Naive B cell (primary cell): ENCODE measurements around the gene ZNF385C. TPM values are rescaled to one million over a fixed set of nuclear protein-coding genes. Genes with fewer than 3 reads are reported as not detected.

Experiments used
- ATAC-seq, 2 donors: fragments of 150-1000 bp; cut with Tn5 transposase; 2 replicates each; pipeline ENCODE4 v1.10.0; 2021; ENCODE audit warnings: low read depth in 2 of 2, mild to moderate bottlenecking in 2 of 2, moderate library complexity in 2 of 2
- DNase-seq: peaks from one replicate; pipeline ENCODE4 v3.0.0; 2022
- H3K27ac Mint-ChIP-seq, 6 donors: one replicate each; pipeline ENCODE4 v1.8.0; 2020 to 2022; ENCODE audit warnings: mild to moderate bottlenecking in 6 of 6, mixed read lengths in 6 of 6, moderate library complexity in 5 of 6, inconsistent platforms in 2 of 6
- H3K27me3 Mint-ChIP-seq, 3 donors: one replicate each; pipeline ENCODE4 v1.8.0; 2021 to 2022; ENCODE audit warnings: mixed read lengths in 3 of 3, mild to moderate bottlenecking in 1 of 3
- H3K36me3 Mint-ChIP-seq, 2 donors: one replicate each; pipeline ENCODE4 v1.8.0; 2020 to 2022; ENCODE audit warnings: mixed read lengths in 2 of 2, inconsistent platforms in 1 of 2, mild to moderate bottlenecking in 1 of 2
- H3K4me1 Mint-ChIP-seq, 3 donors: one replicate each; pipeline ENCODE4 v1.8.0; 2020 to 2022; ENCODE audit warnings: mixed read lengths in 3 of 3, inconsistent platforms in 1 of 3, mild to moderate bottlenecking in 1 of 3, moderate library complexity in 1 of 3
- H3K4me3 Mint-ChIP-seq, 8 donors: one replicate each; pipeline ENCODE4 v1.8.0; 2020 to 2022; ENCODE audit warnings: mild to moderate bottlenecking in 8 of 8, mixed read lengths in 8 of 8, moderate library complexity in 8 of 8, inconsistent platforms in 2 of 8
- H3K9me3 Mint-ChIP-seq, 7 donors: one replicate each; pipeline ENCODE4 v1.8.0; 2020 to 2022; ENCODE audit warnings: mixed read lengths in 7 of 7, mild to moderate bottlenecking in 5 of 7, inconsistent platforms in 2 of 7, moderate library complexity in 1 of 7
- polyA plus RNA-seq, 6 donors: library from polyadenylated mRNA; unstranded; fragments of 300-500 nt; fragmentation: Illumina TruSeq; gene quantifications; one replicate each; pipeline ENCODE4 v1.2.3, GENCODE V29; 2021; ENCODE audit warnings: low read depth in 6 of 6

Gene ZNF385C
- polyA plus RNA-seq, 6 donors from 2014 or later, result 0.21 TPM; not detected in 5

GRCh38 chr17:42094375-42095069 is 3.8 kb downstream of the ZNF385C start:
- DNase-seq, result no peak
- Mint-ChIP-seq H3K4me1 (peaks cover 8 to 10% (median 8%) of the 10 kb centered on the region in 3 donors), H3K9me3 (no peaks in the 10 kb centered on the region), H3K4me3 (no peak overlapping the region), H3K27me3 (peaks cover 12 to 58% (median 29%) of the 10 kb centered on the region in 3 donors), H3K27ac (peak overlapping the region in 1 of 6 donors; percentile 90), H3K36me3 (no peaks in the 10 kb centered on the region)
- ATAC-seq, result no peak

GRCh38 chr17:42092939-42093338 is 5.3 kb downstream of the ZNF385C start:
- Mint-ChIP-seq H3K27ac (no peak overlapping the region), H3K4me1 (peaks cover 5 to 7% (median 6%) of the 10 kb centered on the region in 3 donors), H3K27me3 (peaks cover 18 to 64% (median 38%) of the 10 kb centered on the region in 3 donors), H3K4me3 (no peak overlapping the region), H3K9me3 (no peaks in the 10 kb centered on the region), H3K36me3 (no peaks in the 10 kb centered on the region)
- DNase-seq (no peak), ATAC-seq (no peak)

GRCh38 chr17:42090964-42091790 is 7.1 kb downstream of the ZNF385C start:
- ATAC-seq (no peak), DNase-seq (no peak)
- peaks cover 18 to 51% (median 28%) of the 10 kb centered on the region in 3 donors for H3K27me3 Mint-ChIP-seq
- no peaks in the 10 kb centered on the region for H3K36me3 Mint-ChIP-seq
- H3K4me3 Mint-ChIP-seq, result no peak overlapping the region
- H3K4me1 Mint-ChIP-seq, result no peaks in the 10 kb centered on the region
- no peaks in the 10 kb centered on the region for H3K9me3 Mint-ChIP-seq
- H3K27ac Mint-ChIP-seq, result peak overlapping the region in 1 of 6 donors; percentile 56

GRCh38 chr17:42088736-42089135 is 9.5 kb downstream of the ZNF385C start:
- Mint-ChIP-seq H3K27ac (peak overlapping the region in 1 of 6 donors; percentile 62), H3K4me1 (no peaks in the 10 kb centered on the region), H3K36me3 (no peaks in the 10 kb centered on the region), H3K4me3 (no peak overlapping the region), H3K27me3 (peaks cover 10 to 32% (median 12%) of the 10 kb centered on the region in 3 donors), H3K9me3 (no peaks in the 10 kb centered on the region)
- no peak for DNase-seq
- no peak for ATAC-seq

GRCh38 chr17:42087736-42088705 is 10.3 kb downstream of the ZNF385C start:
- ATAC-seq, result no peak
- Mint-ChIP-seq H3K36me3 (no peaks in the 10 kb centered on the region), H3K4me1 (no peaks in the 10 kb centered on the region), H3K4me3 (no peak overlapping the region), H3K27me3 (peaks cover 9 to 29% (median 12%) of the 10 kb centered on the region in 3 donors), H3K27ac (no peak overlapping the region), H3K9me3 (no peaks in the 10 kb centered on the region)
- DNase-seq, result no peak

- no peaks in the 10 kb centered on the region for H3K4me1 Mint-ChIP-seq
- H3K36me3 Mint-ChIP-seq, result no peaks in the 10 kb centered on the region
- DNase-seq, result no peak
- peak overlapping the region in 1 of 6 donors; percentile 51 for H3K27ac Mint-ChIP-seq
- peaks cover 9 to 22% (median 12%) of the 10 kb centered on the region in 3 donors for H3K27me3 Mint-ChIP-seq
- H3K4me3 Mint-ChIP-seq, result no peak overlapping the region
- no peaks in the 10 kb centered on the region for H3K9me3 Mint-ChIP-seq
- no peak for ATAC-seq
Observed at GRCh38 chr17:42087042-42087701, 11.1 kb downstream of the ZNF385C start.

GRCh38 chr17:42081516-42082129 is 16.6 kb downstream of the ZNF385C start:
- Mint-ChIP-seq H3K27ac (no peak overlapping the region), H3K36me3 (no peaks in the 10 kb centered on the region), H3K9me3 (no peaks in the 10 kb centered on the region), H3K4me1 (no peaks in the 10 kb centered on the region), H3K4me3 (peak overlapping the region in 1 of 8 donors; percentile 35), H3K27me3 (peaks cover 0 to 6% (median 0%) of the 10 kb centered on the region in 3 donors)
- DNase-seq (no peak), ATAC-seq (no peak)

GRCh38 chr17:42079541-42079940 is 18.7 kb downstream of the ZNF385C start:
- Mint-ChIP-seq H3K4me3 (no peak overlapping the region), H3K36me3 (no peaks in the 10 kb centered on the region), H3K4me1 (no peaks in the 10 kb centered on the region), H3K9me3 (no peaks in the 10 kb centered on the region), H3K27ac (no peak overlapping the region), H3K27me3 (peaks cover 0 to 11% (median 6%) of the 10 kb centered on the region in 3 donors)
- no peak for ATAC-seq
- no peak for DNase-seq

- H3K4me3 Mint-ChIP-seq, result no peak overlapping the region
- peaks cover 9 to 18% (median 13%) of the 10 kb centered on the region in 3 donors for H3K27me3 Mint-ChIP-seq
- peaks cover 0 to 4% (median 0%) of the 10 kb centered on the region in 3 donors for H3K4me1 Mint-ChIP-seq
- H3K9me3 Mint-ChIP-seq, result no peaks in the 10 kb centered on the region
- no peak overlapping the region for H3K27ac Mint-ChIP-seq
- DNase-seq, result no peak
- ATAC-seq, result no peak
- no peaks in the 10 kb centered on the region for H3K36me3 Mint-ChIP-seq
Observed at GRCh38 chr17:42078396-42079043, 19.8 kb downstream of the ZNF385C start.

- DNase-seq (no peak), ATAC-seq (no peak)
- Mint-ChIP-seq H3K4me1 (peaks cover 4 to 8% (median 7%) of the 10 kb centered on the region in 3 donors), H3K4me3 (no peak overlapping the region), H3K27me3 (peaks cover 17 to 26% (median 18%) of the 10 kb centered on the region in 3 donors), H3K27ac (no peak overlapping the region), H3K9me3 (no peaks in the 10 kb centered on the region), H3K36me3 (no peaks in the 10 kb centered on the region)
Observed at GRCh38 chr17:42077755-42078154, 20.5 kb downstream of the ZNF385C start.

- peaks cover 6 to 9% (median 8%) of the 10 kb centered on the region in 3 donors for H3K4me1 Mint-ChIP-seq
- peaks cover 19 to 30% (median 19%) of the 10 kb centered on the region in 3 donors for H3K27me3 Mint-ChIP-seq
- ATAC-seq, result no peak
- no peaks in the 10 kb centered on the region for H3K36me3 Mint-ChIP-seq
- H3K27ac Mint-ChIP-seq, result no peak overlapping the region
- no peak overlapping the region for H3K4me3 Mint-ChIP-seq
- H3K9me3 Mint-ChIP-seq, result no peaks in the 10 kb centered on the region
- no peak for DNase-seq
Observed at GRCh38 chr17:42076797-42077559, 21.3 kb downstream of the ZNF385C start.
